Activated CD4-positive, alpha-beta memory T cell treated with anti-CD3 and anti-CD28 coated beads, Interleukin-2, amount 10 ng/mL, durations not matched to agents 7 days and 5 days (primary cell): ENCODE data around the gene TDRD7. TPM values are rescaled to one million over a fixed set of nuclear protein-coding genes. Genes with fewer than 3 reads are reported as not detected.

ENCODE experiments used
- CTCF ChIA-PET: fragments of 350-600 bp; sonication (Branson Sonifier 250); formaldehyde crosslinking; loops from one replicate; lab custom pipeline; 2021; ENCODE audit warnings: antibody characterized with exemption, inconsistent platforms; lab: Charles Lee
- POLR2A ChIA-PET: fragments of 350-600 bp; sonication (Branson Sonifier 250); formaldehyde crosslinking; loops from one replicate; lab custom pipeline; 2021; ENCODE audit warnings: antibody characterized with exemption; lab: Charles Lee
- DNase-seq: peaks from one replicate; pipeline ENCODE4 v3.0.0-alpha.2; 2020
- H3K27ac Mint-ChIP-seq: one replicate; pipeline ENCODE4 v1.8.0; 2021; ENCODE audit warnings: mild to moderate bottlenecking, mixed read lengths
- H3K27me3 Mint-ChIP-seq: one replicate; pipeline ENCODE4 v1.8.0; 2021; ENCODE audit warnings: mixed read lengths
- H3K36me3 Mint-ChIP-seq: one replicate; pipeline ENCODE4 v1.8.0; 2021; ENCODE audit warnings: low read depth, mixed read lengths
- H3K4me1 Mint-ChIP-seq: one replicate; pipeline ENCODE4 v1.8.0; 2021; ENCODE audit warnings: mixed read lengths
- H3K4me3 Mint-ChIP-seq: one replicate; pipeline ENCODE4 v1.8.0; 2021; ENCODE audit warnings: mild to moderate bottlenecking, mixed read lengths
- H3K9me3 Mint-ChIP-seq: one replicate; pipeline ENCODE4 v1.8.0; 2021; ENCODE audit warnings: mixed read lengths
- total RNA-seq, 2 experiments: library from RNA; stranded (reverse); gene quantifications; one replicate each; pipeline ENCODE4 v1.2.3, GENCODE V29; 2021

The TDRD7 gene
- total RNA-seq, 2 experiments from 2014 or later = 19.4 to 19.8 TPM

GRCh38 chr9:97374811-97375210 is 37.1 kb upstream of the TDRD7 start:
- CTCF ChIA-PET = no interaction called here

GRCh38 chr9:97376902-97377301 is 35.0 kb upstream of the TDRD7 start:
- no peak overlapping the region for H3K4me3 Mint-ChIP-seq
- ChIA-PET CTCF (interaction anchor here (1.5 kb wide), 1 partner anchor 9 kb away, joined by 5 read pairs; no protein-coding TSS in a partner anchor), POLR2A (no interaction called here)
- no peaks in the 10 kb centered on the region for H3K9me3 Mint-ChIP-seq
- H3K27me3 Mint-ChIP-seq = no peaks in the 10 kb centered on the region
- H3K27ac Mint-ChIP-seq = no peak overlapping the region
- H3K4me1 Mint-ChIP-seq = no peaks in the 10 kb centered on the region
- H3K36me3 Mint-ChIP-seq = no peaks in the 10 kb centered on the region
- no peak for DNase-seq

More at GRCh38 chr9:97374811-97375210, 37.1 kb upstream of the TDRD7 start:
- POLR2A ChIA-PET = no interaction called here
- Mint-ChIP-seq H3K9me3 (no peaks in the 10 kb centered on the region), H3K4me1 (no peaks in the 10 kb centered on the region), H3K36me3 (no peaks in the 10 kb centered on the region), H3K27me3 (no peaks in the 10 kb centered on the region), H3K4me3 (no peak overlapping the region), H3K27ac (no peak overlapping the region)
- DNase-seq = no peak

- CTCF ChIA-PET = interaction anchor here (0.5 to 1.9 kb wide), 3 partner anchors 15 to 118 kb away, joined by 3 to 5 read pairs (median 4); no protein-coding TSS in a partner anchor
- peaks cover 7% of the 10 kb centered on the region for H3K4me1 Mint-ChIP-seq
- H3K4me3 Mint-ChIP-seq = no peak overlapping the region
- no peaks in the 10 kb centered on the region for H3K36me3 Mint-ChIP-seq
- H3K27me3 Mint-ChIP-seq = peaks cover 9% of the 10 kb centered on the region
- H3K27ac Mint-ChIP-seq = no peak overlapping the region
- POLR2A ChIA-PET = no interaction called here
- H3K9me3 Mint-ChIP-seq = no peaks in the 10 kb centered on the region
- no peak for DNase-seq
Measured at GRCh38 chr9:97382099-97382718, 29.7 kb upstream of the TDRD7 start.

- DNase-seq = no peak
- Mint-ChIP-seq H3K27ac (no peak overlapping the region), H3K36me3 (no peaks in the 10 kb centered on the region), H3K4me3 (no peak overlapping the region), H3K9me3 (no peaks in the 10 kb centered on the region), H3K4me1 (peaks cover 21% of the 10 kb centered on the region), H3K27me3 (peaks cover 15% of the 10 kb centered on the region)
- POLR2A ChIA-PET = no interaction called here
- CTCF ChIA-PET = interaction anchor here (3.8 kb wide), 1 partner anchor 214 kb away, joined by 31 read pairs; no protein-coding TSS in a partner anchor
Measured at GRCh38 chr9:97384406-97385262, 27.3 kb upstream of the TDRD7 start.

GRCh38 chr9:97385626-97386264 is 26.2 kb upstream of the TDRD7 start:
- Mint-ChIP-seq H3K4me3 (no peak overlapping the region), H3K9me3 (no peaks in the 10 kb centered on the region), H3K36me3 (no peaks in the 10 kb centered on the region), H3K27me3 (peaks cover 24% of the 10 kb centered on the region), H3K4me1 (peaks cover 24% of the 10 kb centered on the region), H3K27ac (no peak overlapping the region)
- ChIA-PET CTCF (interaction anchor here (0.6 to 3.8 kb wide), 7 partner anchors 9 to 531 kb away, joined by 3 to 31 read pairs (median 5); partner anchors contain the start of gene ZNF782), POLR2A (interaction anchor here (1.0 to 3.0 kb wide), 2 partner anchors 12 to 230 kb away, joined by 3 to 15 read pairs; no protein-coding TSS in a partner anchor)
- DNase-seq = no peak

- no peak overlapping the region for H3K27ac Mint-ChIP-seq
- peaks cover 24% of the 10 kb centered on the region for H3K4me1 Mint-ChIP-seq
- ChIA-PET POLR2A (interaction anchor here (1.0 to 3.0 kb wide), 2 partner anchors 11 to 230 kb away, joined by 3 to 15 read pairs; no protein-coding TSS in a partner anchor), CTCF (interaction anchor here (0.6 to 3.8 kb wide), 10 partner anchors 10 to 531 kb away, joined by 3 to 31 read pairs (median 6); partner anchors contain the start of gene ZNF782)
- H3K9me3 Mint-ChIP-seq = no peaks in the 10 kb centered on the region
- no peak for DNase-seq
- H3K36me3 Mint-ChIP-seq = no peaks in the 10 kb centered on the region
- H3K27me3 Mint-ChIP-seq = peaks cover 27% of the 10 kb centered on the region
- no peak overlapping the region for H3K4me3 Mint-ChIP-seq
Measured at GRCh38 chr9:97386265-97386633, 25.6 kb upstream of the TDRD7 start.

GRCh38 chr9:97386733-97387503 is 25.0 kb upstream of the TDRD7 start:
- Mint-ChIP-seq H3K36me3 (no peaks in the 10 kb centered on the region), H3K4me3 (no peak overlapping the region), H3K27ac (no peak overlapping the region), H3K9me3 (no peaks in the 10 kb centered on the region), H3K4me1 (peaks cover 24% of the 10 kb centered on the region), H3K27me3 (peaks cover 31% of the 10 kb centered on the region)
- peak; percentile 76 for DNase-seq
- CTCF ChIA-PET = interaction anchor here (0.7 to 3.8 kb wide), 16 partner anchors 9 to 530 kb away, joined by 3 to 31 read pairs (median 6); no protein-coding TSS in a partner anchor
- POLR2A ChIA-PET = interaction anchor here (0.7 to 3.0 kb wide), 3 partner anchors 11 to 229 kb away, joined by 3 to 15 read pairs (median 3); no protein-coding TSS in a partner anchor

- no peak for DNase-seq
- H3K4me1 Mint-ChIP-seq = peaks cover 24% of the 10 kb centered on the region
- H3K27me3 Mint-ChIP-seq = peaks cover 37% of the 10 kb centered on the region
- CTCF ChIA-PET = interaction anchor here (0.7 to 3.8 kb wide), 14 partner anchors 9 to 531 kb away, joined by 3 to 31 read pairs (median 6); no protein-coding TSS in a partner anchor
- no peak overlapping the region for H3K4me3 Mint-ChIP-seq
- no peak overlapping the region for H3K27ac Mint-ChIP-seq
- POLR2A ChIA-PET = interaction anchor here (0.7 to 3.0 kb wide), 2 partner anchors 10 to 227 kb away, joined by 3 to 15 read pairs; no protein-coding TSS in a partner anchor
- H3K9me3 Mint-ChIP-seq = no peaks in the 10 kb centered on the region
- H3K36me3 Mint-ChIP-seq = no peaks in the 10 kb centered on the region
Measured at GRCh38 chr9:97387504-97387886, 24.4 kb upstream of the TDRD7 start.

- Mint-ChIP-seq H3K27ac (no peak overlapping the region), H3K9me3 (no peaks in the 10 kb centered on the region), H3K4me1 (peaks cover 24% of the 10 kb centered on the region), H3K27me3 (peaks cover 42% of the 10 kb centered on the region), H3K4me3 (no peak overlapping the region), H3K36me3 (no peaks in the 10 kb centered on the region)
- DNase-seq = no peak
- ChIA-PET CTCF (interaction anchor here (0.8 to 3.8 kb wide), 13 partner anchors 8 to 532 kb away, joined by 3 to 31 read pairs (median 6); no protein-coding TSS in a partner anchor), POLR2A (interaction anchor here (3.0 kb wide), 1 partner anchor 9 kb away, joined by 15 read pairs; no protein-coding TSS in a partner anchor)
Measured at GRCh38 chr9:97387936-97388684, 23.8 kb upstream of the TDRD7 start.

- Mint-ChIP-seq H3K36me3 (no peaks in the 10 kb centered on the region), H3K4me1 (peaks cover 24% of the 10 kb centered on the region), H3K9me3 (no peaks in the 10 kb centered on the region), H3K27ac (no peak overlapping the region), H3K27me3 (peaks cover 44% of the 10 kb centered on the region), H3K4me3 (no peak overlapping the region)
- POLR2A ChIA-PET = interaction anchor here (3.0 kb wide), 1 partner anchor 9 kb away, joined by 15 read pairs; no protein-coding TSS in a partner anchor
- CTCF ChIA-PET = interaction anchor here (0.8 to 3.8 kb wide), 4 partner anchors 18 to 227 kb away, joined by 3 to 31 read pairs (median 3); no protein-coding TSS in a partner anchor
- peak; percentile 26 for DNase-seq
Measured at GRCh38 chr9:97388721-97389238, 23.1 kb upstream of the TDRD7 start.

GRCh38 chr9:97389249-97389648 is 22.6 kb upstream of the TDRD7 start:
- Mint-ChIP-seq H3K9me3 (no peaks in the 10 kb centered on the region), H3K4me1 (peaks cover 24% of the 10 kb centered on the region), H3K36me3 (no peaks in the 10 kb centered on the region), H3K27me3 (peaks cover 49% of the 10 kb centered on the region), H3K4me3 (no peak overlapping the region), H3K27ac (no peak overlapping the region)
- CTCF ChIA-PET = no interaction called here
- POLR2A ChIA-PET = no interaction called here
- no peak for DNase-seq
